A204.1 (cell line): Measurements from ENCODE around the gene PPP1R15A.
"Not testable (repeated sequence)": the region's sequence is repeated elsewhere in the genome, so short reads cannot be mapped to it uniquely, and the experiment has no call there.

Experiments used
- FAIRE-seq: peaks from 2 replicates; lab custom pipeline; 2012; peaks lifted over from hg19 to GRCh38; lab: Jason Lieb, UNC

Gene PPP1R15A

GRCh38 chr19:48859711-48860572 lies 12.3 kb upstream of the PPP1R15A start:
- no peak for FAIRE-seq

GRCh38 chr19:48861313-48861712 lies 10.9 kb upstream of the PPP1R15A start:
- no peak for FAIRE-seq

- no peak for FAIRE-seq
Observed at GRCh38 chr19:48862827-48863226, 9.4 kb upstream of the PPP1R15A start.

- no peak for FAIRE-seq
Observed at GRCh38 chr19:48866692-48867091, 5.5 kb upstream of the PPP1R15A start.

GRCh38 chr19:48867123-48867745 lies 5.0 kb upstream of the PPP1R15A start:
- FAIRE-seq, result no peak

- FAIRE-seq, result no peak
Observed at GRCh38 chr19:48867746-48868113, 4.5 kb upstream of the PPP1R15A start.

- FAIRE-seq, result no peak
Observed at GRCh38 chr19:48868114-48868886, 3.9 kb upstream of the PPP1R15A start, which contains the start of gene PLEKHA4. TSS of gene PLEKHA4 (minus strand) at chr19:48868617. CDS start at chr19:48867620, 997 bp downstream.

GRCh38 chr19:48870048-48870447 lies 2.2 kb upstream of the PPP1R15A start:
- no peak for FAIRE-seq

GRCh38 chr19:48871471-48872181 lies 595 bp upstream of the PPP1R15A start:
- FAIRE-seq, result not testable (repeated sequence)

- no peak for FAIRE-seq
Observed at GRCh38 chr19:48872884-48873475, 759 bp downstream of the PPP1R15A start.

GRCh38 chr19:48873476-48874302 lies 1.5 kb downstream of the PPP1R15A start:
- FAIRE-seq, result no peak

GRCh38 chr19:48874303-48875135 lies 2.3 kb downstream of the PPP1R15A start:
- FAIRE-seq, result no peak

GRCh38 chr19:48876043-48876981 lies 4.1 kb downstream of the PPP1R15A start:
- not testable (repeated sequence) for FAIRE-seq

GRCh38 chr19:48877855-48878195 lies 5.6 kb downstream of the PPP1R15A start:
- no peak for FAIRE-seq

- FAIRE-seq, result no peak
Observed at GRCh38 chr19:48878196-48879024, 6.2 kb downstream of the PPP1R15A start.

GRCh38 chr19:48879025-48879637 lies 6.9 kb downstream of the PPP1R15A start:
- no peak for FAIRE-seq

- not testable (repeated sequence) for FAIRE-seq
Observed at GRCh38 chr19:48879696-48880095, 7.5 kb downstream of the PPP1R15A start.
